Stimulated activated CD8-positive, alpha-beta memory T cell treated with anti-CD3 and anti-CD28 coated beads, Interleukin-4, amount 100 ng/mL, for 48 hours (primary cell): Measurements from ENCODE around the gene SMIM30.

Experiments used
- DNase-seq: peaks from one replicate; pipeline ENCODE4 v3.0.0-alpha.2; 2020

SMIM30 gene

DNA sequence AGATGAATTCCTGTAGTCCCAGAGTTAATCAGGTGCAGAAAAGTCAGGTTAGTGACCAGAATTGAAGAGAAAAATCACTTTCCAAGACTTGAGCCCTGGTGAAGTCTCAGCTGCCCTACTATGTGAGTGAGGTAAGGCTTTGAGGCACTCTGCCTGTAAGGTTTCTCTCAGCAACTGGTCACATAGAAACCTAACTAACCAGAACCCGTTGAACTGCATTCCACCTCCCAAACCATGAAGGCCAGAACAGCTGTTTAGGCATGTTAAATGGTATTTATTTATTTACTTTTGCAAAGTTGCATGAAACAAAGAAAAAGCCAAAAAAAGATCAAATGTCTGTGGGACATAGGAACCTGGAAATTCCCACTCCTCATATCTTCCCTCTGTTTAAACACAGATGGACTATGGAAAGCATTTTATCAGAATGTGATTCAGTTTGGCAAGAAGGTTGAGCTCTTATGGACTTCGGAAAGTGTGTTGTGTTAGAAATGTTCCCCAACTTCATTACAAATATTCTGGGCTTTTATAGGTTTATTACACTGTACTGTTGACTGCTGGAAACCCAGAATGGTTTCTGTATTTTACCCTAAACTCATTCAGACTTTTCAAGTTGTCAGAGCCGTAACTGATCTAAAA lies 19.0 kb downstream of the SMIM30 start:
- DNase-seq = no peak

DNA sequence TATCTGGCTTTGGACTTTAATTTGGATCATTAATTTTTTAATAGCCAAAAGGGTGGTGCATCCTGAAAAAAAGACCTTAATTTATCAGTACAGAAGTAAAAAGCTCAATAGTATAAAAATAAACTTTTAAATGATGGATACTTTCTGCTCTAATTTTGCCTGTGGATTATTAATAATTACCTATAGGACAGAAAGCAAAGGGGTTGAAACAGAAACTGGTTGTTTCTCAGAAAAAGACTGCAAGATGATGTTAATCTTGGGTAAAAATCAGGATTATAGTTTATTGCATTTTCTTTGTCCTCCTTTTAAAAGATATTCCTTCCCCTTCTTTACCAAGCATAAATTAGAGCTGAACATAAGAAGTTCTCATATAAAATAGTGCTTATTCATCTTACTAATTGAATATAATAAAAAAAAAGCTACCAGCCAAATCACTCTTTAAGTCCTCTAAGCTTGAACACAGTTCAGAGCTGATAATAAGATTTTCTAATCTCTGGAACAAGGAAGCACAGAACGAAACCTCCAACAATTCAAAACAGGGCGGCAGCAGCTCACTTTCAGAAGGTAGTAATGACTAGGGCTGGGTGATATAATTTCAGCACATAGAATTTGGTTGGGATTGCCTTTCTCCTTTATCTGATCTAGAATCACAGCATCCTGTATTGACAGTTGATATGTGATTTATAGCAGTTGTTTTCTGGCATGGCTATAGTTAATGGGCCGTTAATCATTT lies 23.7 kb downstream of the SMIM30 start:
- no peak for DNase-seq

DNA sequence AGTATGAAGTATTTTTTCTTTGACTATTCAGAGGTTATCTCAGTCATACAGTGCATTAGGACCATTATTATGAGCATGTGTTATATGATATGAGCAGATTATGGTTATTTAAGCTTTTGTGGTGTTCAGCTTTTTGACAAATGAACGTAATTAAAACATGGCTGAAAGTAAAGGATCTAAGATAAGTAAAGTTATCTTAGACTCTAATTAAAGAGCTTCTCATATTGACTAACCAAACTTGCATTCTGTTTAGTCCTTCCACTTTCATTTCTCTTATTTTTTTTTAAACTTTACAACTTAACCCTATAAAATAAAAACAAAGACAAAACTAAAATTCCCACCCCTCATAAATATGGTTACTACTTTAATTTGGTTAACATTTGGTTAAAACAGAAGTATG lies 24.8 kb downstream of the SMIM30 start:
- DNase-seq = no peak

DNA sequence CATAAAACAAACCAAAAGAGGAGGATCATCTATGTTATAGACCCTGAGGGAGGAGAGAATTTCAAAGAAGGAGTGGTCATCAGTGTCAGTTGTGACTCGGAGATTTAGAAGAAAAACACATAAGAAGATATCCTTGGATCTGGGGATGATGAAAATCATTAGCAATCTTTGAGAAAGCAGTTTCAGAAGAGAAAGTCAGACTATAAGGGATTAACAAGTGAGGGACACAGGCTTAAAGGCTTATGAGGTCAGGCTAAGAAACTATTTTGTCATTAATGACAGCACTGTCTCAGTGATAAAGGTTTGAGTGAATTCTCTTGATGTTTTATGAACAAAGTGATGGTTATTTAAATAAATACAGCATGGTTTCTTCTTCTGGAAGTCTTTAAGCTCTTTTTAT lies 25.6 kb downstream of the SMIM30 start:
- DNase-seq = no peak

DNA sequence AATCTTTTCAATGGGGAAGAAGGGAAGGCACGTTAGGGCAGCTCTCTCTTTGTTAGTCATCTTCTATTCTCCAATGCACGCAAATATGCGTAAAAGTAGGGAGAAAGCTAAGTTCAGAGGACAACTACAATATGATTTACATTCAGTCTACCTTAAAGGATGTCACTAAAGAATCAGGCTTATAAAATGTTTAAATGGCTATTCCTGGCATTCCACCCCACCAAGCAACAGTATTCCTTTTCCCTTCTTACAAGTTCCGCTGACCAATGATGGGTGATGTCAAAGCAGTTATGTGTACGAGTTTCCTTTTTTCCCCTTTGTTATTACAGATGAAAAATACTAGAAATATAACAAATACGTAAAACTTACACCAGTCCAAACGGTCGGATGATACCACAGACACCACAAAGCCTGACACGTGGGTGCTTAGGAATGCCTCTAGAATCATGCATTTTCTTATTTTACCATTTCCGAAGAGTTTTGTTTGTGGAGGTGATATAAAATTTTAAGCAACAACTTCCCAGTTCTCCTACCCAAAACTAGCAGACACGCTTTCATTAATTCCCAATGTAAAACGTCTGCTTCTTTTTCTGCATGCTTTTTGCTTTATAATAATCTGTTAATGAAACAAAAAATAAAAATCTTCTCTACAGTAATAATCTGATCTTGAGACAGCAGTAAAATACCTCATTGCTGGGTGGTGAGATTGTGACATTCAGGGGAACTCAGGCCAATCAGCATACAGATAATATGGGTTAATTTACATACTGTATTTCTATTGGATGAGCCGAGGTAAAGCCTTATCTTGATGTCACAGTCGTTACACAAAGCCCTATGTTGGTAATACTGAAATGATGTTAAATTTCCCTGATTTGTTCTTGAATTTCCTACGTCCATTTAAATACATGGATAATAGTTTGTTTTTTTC lies 31.0 kb downstream of the SMIM30 start:
- DNase-seq = no peak

DNA sequence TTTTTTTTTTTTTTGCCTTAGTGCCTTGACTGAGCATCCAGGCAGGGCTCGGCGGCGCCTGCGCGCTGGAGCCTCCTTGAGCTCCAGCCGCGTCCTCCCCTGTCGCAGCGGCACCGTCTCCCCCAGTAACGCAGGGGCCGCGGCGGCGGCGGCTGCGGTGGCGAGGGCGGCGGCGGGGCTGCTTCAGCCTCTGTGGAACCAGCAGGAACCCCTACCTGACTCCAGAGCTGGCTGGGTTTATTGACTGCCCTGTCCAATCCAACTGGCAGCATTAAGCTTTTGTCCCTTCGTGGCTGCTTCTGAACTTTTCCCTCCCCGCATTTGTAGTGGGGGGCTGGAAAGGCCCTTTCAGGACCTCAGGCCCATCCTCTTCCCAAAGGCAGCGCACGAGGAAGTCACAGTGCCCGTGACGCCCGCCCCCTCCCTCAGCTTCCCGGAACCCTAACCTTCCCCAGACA lies 31.9 kb downstream of the SMIM30 start, which contains the start of gene GPR85:
Gene GPR85, minus strand, starts transcription at position 397 of the 458 bp plus-strand sequence. CDS start 2,106 bp downstream, outside the sequence.
- DNase-seq = peak; percentile 44

DNA sequence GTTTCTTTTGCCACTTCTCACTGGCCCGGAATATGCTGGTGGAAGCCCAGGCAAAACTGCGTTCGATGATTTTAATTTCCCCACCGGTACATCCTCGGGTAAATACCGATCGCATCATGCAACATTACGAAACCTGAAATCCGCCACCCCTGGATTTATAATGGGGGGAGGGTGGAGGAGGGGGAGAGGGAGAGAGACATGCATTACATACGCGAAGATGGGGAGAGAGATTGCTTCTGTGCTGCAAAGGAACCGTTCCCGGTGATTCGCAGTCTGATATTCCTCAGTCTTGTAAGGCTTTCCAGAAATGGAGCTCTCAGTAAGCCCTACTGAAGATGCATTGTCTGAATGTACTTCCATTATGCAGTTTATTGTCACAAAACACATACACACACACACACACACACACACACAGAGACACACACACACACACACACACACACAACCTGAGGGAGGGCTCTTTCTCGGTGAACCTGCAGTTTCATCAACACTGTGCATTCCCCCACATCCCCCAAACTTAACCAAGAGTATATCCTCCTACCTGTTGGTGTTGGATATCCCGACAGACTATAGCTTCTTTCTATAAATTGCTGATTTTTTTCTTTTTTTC lies 32.5 kb downstream of the SMIM30 start:
- no peak for DNase-seq

DNA sequence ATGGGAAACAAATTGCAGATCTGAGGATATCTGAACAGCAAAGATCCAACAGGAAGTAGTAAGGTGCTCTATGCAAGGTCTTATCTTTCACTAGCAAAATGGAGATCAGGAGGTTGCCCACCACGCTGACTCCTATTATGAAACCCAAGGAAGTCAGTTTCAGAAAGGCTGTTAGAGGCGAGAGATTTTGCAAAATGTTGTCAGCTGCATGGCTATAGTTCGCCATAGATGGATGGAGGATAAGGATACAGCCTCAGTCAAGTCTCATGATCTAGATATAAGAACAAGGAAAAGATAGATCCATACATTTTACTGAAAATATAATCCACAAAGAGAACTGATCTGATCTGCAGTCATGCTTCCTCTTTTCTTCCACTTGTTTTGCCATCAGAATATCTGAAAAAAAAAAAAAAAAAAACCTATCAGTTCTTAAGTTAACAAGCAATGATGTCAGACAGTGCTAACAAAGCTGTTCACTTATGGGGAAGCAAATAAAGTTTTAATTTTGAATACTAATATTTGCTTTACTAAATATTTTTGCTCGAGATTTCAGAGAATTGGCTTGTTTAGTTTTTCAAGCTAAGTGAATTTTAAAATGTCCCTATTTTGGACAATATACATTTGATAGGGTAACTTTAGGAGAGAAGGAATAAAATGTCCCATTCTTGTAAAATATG lies 33.7 kb downstream of the SMIM30 start:
- no peak for DNase-seq

DNA sequence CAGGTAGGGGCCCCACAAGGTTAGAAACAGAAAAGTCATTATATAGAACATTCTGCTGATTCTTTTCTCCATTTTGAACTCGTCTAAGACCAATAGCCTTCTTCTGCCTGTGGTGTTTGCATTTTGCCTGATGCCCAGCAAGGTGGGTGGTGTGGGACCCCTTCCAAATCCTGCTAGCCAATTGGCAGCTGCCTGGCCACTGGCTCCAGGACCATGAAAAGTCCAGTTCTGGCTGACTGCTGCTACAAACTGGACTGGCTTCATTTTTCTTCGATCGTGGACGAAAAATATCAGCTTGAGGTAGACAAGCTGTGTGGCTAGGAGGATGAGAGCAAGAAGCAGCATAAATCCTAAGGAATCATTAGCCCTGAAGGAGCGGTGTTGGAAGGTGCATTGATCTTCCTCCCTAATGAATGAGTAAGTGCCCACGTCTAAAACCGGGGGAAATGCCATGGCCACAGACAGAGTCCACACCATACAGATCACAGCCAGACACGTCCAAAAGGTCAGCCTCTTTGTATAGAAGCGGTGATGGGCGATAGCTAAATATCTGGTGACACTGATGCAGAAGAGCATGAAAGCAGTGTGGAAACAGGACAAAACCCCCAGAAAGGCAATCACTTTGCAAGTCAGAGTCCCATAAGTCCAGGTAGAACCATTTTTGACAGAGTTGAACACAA lies 34.4 kb downstream of the SMIM30 start:
- DNase-seq = no peak

DNA sequence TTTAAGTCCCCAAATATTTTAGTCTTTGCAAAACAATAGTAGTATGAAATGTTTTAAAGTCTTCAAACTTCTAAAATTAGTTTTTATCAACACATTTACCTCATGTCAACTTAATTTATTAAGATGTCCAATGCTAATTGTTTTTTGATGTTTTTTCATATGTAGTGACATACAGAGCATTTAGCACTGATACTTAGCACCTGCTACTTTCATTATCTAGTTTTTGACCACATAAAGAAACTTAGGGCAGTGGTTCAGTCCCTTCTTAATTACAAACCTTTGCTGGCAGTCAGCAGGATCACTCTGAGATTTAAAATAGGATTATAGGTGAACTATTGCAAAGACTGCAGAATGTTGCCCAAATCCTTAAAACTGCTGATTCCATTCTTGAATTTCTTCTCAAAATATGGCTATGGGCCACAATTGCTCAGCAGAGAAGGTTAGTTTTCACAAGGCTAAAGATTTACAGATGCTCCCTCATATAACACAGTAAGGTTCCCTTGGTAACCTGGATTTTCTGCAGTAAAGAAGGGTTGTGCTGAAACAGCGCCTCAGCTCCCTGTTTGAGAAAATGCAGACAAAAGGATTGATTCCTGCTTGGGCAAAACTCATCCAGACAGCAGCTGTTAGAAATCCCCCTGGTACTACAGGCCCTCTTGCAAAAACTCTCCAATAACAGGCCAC lies 35.1 kb downstream of the SMIM30 start:
- DNase-seq = no peak

DNA sequence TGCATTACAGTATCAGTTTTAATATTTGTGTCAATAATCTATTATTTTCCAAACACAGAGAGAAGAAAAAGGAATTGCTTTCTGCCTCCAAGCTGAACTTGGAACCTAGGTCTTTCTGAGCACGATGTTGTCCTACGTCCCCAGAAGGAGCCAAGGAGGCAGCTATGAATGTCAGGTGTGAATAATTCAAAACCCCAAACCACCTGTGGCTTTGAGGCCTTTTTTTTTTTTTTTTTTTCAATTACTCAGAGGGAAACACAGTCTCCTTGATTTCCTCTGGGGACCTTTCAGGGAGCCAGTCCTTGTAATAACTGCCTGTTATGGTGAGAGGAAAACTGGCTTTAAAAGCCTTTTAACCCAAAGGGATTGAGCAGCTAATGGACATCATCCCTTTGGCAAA lies 40.0 kb downstream of the SMIM30 start:
- DNase-seq = no peak

DNA sequence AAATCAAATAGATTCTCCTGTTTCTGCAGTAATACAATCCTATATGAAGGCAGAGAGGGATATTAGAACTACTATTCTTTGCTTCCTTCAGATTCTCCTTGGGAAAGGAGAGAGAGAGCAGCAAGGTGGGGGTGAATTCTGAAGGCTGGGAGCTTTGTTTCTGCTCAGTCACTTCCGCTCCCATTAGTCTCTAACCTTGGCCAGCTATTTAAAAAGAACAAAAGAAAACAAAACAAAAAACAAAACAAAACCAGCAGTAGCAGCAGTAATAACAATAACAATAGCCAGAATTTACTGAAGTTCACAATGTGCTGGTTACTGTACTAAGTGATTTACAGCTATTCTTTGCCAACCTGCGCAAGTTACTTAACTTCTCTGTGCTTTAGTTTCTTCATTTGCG lies 41.7 kb downstream of the SMIM30 start:
- DNase-seq = no peak

DNA sequence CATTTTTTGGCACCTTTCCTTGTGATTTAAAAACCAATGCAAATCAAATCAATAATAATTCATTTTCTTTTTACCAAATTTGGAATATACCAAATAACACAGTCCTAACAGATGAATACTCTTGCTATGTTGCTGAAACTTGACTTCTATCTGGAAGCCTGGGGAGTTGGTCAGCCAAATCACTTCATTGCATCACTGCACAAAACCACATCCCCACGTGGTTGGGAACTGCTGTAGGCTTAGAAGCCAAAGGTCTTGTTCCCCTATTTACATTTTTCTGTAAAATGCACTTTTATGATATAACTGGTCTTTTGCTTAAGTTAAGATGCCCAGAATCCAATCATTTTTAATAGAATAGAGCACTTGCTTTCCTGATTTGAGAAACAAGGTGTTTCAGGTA lies 46.9 kb downstream of the SMIM30 start:
- no peak for DNase-seq
